Panc1 (cell line): ENCODE results near the gene NKAIN2.

ENCODE experiments used
- SIN3A ChIP-seq: IDR thresholded peaks from 2 replicates; pipeline ENCODE4 v1.6.1; 2012; ENCODE audit warnings: low read depth, mild to moderate bottlenecking, low read length, moderate library complexity, borderline replicate concordance; ENCODE audit not compliant: insufficient read depth
- TF ChIP-seq, protein P1 (sequence below): fragments of 450-650 bp; IDR thresholded peaks from 2 replicates; pipeline ENCODE4 v1.5.1; 2017; ENCODE audit warnings: mild to moderate bottlenecking

DNA sequence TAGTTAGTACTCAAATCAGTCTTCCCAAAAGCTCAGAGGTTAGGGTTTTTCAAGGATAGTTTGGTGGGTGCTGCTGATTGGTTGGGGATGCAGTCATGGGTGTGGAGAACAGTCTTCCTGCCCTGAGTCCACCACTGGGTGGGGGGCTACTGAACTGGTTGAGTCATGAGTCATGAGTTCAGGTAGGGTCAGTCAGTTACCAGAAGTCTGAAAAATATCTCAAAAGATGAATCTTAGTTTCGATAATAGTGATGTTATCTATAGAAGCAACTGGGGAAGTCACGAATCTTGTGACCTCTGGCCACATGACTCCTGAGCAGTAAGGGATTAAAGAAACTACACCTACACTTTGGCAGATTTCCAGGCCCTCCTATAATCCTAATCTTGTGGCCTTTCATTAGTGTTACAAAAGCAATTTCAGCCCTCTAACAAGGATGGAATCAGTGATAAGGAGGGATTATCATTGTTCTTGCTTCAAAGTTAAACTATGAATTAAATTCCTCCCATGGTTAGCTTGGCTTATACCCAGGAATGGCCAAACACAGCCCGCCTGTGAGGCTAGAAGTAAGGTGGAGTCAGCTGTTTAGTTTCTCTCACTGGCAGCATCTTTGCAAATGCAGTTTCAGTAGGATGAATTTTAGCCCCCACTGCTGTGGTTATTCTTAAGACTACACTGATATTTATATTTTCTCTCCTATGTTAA, 33.3 kb upstream of the NKAIN2 start:
- TF ChIP-seq, protein P1, sequence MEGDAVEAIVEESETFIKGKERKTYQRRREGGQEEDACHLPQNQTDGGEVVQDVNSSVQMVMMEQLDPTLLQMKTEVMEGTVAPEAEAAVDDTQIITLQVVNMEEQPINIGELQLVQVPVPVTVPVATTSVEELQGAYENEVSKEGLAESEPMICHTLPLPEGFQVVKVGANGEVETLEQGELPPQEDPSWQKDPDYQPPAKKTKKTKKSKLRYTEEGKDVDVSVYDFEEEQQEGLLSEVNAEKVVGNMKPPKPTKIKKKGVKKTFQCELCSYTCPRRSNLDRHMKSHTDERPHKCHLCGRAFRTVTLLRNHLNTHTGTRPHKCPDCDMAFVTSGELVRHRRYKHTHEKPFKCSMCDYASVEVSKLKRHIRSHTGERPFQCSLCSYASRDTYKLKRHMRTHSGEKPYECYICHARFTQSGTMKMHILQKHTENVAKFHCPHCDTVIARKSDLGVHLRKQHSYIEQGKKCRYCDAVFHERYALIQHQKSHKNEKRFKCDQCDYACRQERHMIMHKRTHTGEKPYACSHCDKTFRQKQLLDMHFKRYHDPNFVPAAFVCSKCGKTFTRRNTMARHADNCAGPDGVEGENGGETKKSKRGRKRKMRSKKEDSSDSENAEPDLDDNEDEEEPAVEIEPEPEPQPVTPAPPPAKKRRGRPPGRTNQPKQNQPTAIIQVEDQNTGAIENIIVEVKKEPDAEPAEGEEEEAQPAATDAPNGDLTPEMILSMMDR, result no peak
- TF ChIP-seq SIN3A, result no peak
